OCI-LY3 (cell line): ENCODE measurements around the gene SSR4.

Experiments
- EZH2phosphoT487 ChIP-seq: fragments of 200-600 bp; shearing (Covaris generic); IDR thresholded peaks from 2 replicates; pipeline ENCODE4 v1.6.1; 2018; ENCODE audit warnings: antibody characterized with exemption, mixed run types, low read depth
- TF ChIP-seq, protein P1 (sequence below): fragments of 200-600, 300-600 bp; sonication (generic); IDR thresholded peaks from 2 replicates; pipeline ENCODE4 v1.5.1; 2014; ENCODE audit warnings: antibody characterized with exemption, low read length, low read depth

DNA sequence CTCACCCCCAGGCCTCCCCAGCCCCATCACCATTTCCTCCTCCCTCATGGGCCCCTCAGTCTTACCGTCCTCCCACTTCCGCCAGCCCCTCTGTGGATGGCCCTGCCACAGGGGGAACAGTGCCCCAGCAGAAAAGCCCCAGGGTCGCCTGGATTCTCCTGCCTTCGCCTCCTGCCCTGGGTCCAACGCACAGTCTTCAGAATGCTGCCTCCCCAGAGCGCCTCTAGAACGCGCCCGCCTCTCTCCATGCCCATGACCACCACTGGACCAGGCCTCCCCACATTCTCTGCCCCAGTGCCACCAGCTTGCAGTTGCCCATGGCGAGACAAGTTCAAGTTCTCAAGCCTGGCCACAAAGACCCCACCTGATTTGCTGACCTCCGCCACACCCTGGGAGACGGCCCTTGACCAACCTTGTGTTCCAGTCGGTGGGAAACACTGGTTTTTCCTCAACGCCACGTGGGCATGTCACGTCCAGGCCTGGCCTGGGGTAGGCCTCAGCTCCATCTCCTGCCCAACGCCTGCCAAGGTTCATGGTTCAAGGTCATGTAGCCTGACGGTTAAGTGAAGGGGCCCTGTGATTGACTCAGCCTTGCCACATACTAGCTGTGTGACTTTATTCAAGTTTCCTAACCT lies 31.1 kb upstream of the SSR4 start:
- TF ChIP-seq, protein P1, sequence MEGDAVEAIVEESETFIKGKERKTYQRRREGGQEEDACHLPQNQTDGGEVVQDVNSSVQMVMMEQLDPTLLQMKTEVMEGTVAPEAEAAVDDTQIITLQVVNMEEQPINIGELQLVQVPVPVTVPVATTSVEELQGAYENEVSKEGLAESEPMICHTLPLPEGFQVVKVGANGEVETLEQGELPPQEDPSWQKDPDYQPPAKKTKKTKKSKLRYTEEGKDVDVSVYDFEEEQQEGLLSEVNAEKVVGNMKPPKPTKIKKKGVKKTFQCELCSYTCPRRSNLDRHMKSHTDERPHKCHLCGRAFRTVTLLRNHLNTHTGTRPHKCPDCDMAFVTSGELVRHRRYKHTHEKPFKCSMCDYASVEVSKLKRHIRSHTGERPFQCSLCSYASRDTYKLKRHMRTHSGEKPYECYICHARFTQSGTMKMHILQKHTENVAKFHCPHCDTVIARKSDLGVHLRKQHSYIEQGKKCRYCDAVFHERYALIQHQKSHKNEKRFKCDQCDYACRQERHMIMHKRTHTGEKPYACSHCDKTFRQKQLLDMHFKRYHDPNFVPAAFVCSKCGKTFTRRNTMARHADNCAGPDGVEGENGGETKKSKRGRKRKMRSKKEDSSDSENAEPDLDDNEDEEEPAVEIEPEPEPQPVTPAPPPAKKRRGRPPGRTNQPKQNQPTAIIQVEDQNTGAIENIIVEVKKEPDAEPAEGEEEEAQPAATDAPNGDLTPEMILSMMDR, result no peak
- TF ChIP-seq EZH2phosphoT487, result no peak
